ENCODE measurements around the gene PIP5K1C. TPM values are rescaled to one million over a fixed set of nuclear protein-coding genes. Genes with fewer than 3 reads are reported as not detected.

Gene PIP5K1C
- total RNA-seq, 120 experiments from 2014 or later: 52.4 to 207 (median 126) TPM

Other genes with a start within 250 kb of the PIP5K1C start
- gene SMIM24, start 219.9 kb downstream of the PIP5K1C start, total RNA-seq: 10 to 100 TPM in 4 of 120 experiments, 1 to 10 TPM in 112, under 1 TPM in 3, not detected in 1; 0.80 to 14.7 (median 4.2) TPM
- 1 to 10 TPM in 2 of 120 experiments, not detected in 118; 1.4 to 1.6 TPM for gene SMIM44, start 217.0 kb downstream of the PIP5K1C start, total RNA-seq
- gene DOHH, start 199.8 kb downstream of the PIP5K1C start, total RNA-seq: 10 to 100 TPM; 16.9 to 48.4 (median 26.1) TPM
- gene FZR1, start 194.2 kb downstream of the PIP5K1C start, total RNA-seq: 10 to 100 TPM; 46.4 to 99.1 (median 71.7) TPM
- 10 to 100 TPM in 3 of 120 experiments, 1 to 10 TPM in 117; 1.0 to 11.2 (median 4.6) TPM for gene TEKTIP1, start 161.3 kb downstream of the PIP5K1C start, total RNA-seq
- gene MFSD12, start 142.9 kb downstream of the PIP5K1C start, total RNA-seq: 100 to 1,000 TPM in 14 of 120 experiments, 10 to 100 TPM in 106; 54.9 to 119 (median 77.6) TPM
- 10 to 100 TPM; 10.1 to 58.3 (median 26.2) TPM for gene HMG20B, start 127.5 kb downstream of the PIP5K1C start, total RNA-seq
- gene GIPC3, start 115.0 kb downstream of the PIP5K1C start, total RNA-seq: 1 to 10 TPM in 27 of 120 experiments, under 1 TPM in 93; 0.13 to 1.7 (median 0.63) TPM
- gene TBXA2R, start 93.6 kb downstream of the PIP5K1C start, total RNA-seq: 1 to 10 TPM in 80 of 120 experiments, under 1 TPM in 40; 0.36 to 2.7 (median 1.4) TPM
- 10 to 100 TPM; 18.8 to 43.6 (median 24.6) TPM for gene CACTIN, start 73.7 kb downstream of the PIP5K1C start, total RNA-seq
- 1 to 10 TPM in 12 of 120 experiments, under 1 TPM in 19, not detected in 89; 0.14 to 4.5 (median 0.81) TPM for gene TJP3, start 7.9 kb upstream of the PIP5K1C start, total RNA-seq
- gene APBA3, start 61.2 kb upstream of the PIP5K1C start, total RNA-seq: 10 to 100 TPM; 12.2 to 49.7 (median 26.9) TPM
- gene MRPL54, start 62.2 kb upstream of the PIP5K1C start, total RNA-seq: 10 to 100 TPM; 21.6 to 65.1 (median 45.6) TPM
- 1 to 10 TPM in 5 of 120 experiments, under 1 TPM in 30, not detected in 85; 0.16 to 2.6 (median 0.31) TPM for gene RAX2, start 71.8 kb upstream of the PIP5K1C start, total RNA-seq
- 10 to 100 TPM; 16.3 to 77.5 (median 53.2) TPM for gene MATK, start 85.9 kb upstream of the PIP5K1C start, total RNA-seq
- 10 to 100 TPM; 10.4 to 56.0 (median 28.2) TPM for gene ZFR2, start 168.6 kb upstream of the PIP5K1C start, total RNA-seq
- 100 to 1,000 TPM in 114 of 120 experiments, 10 to 100 TPM in 6; 54.5 to 223 (median 149) TPM for gene ATCAY, start 180.2 kb upstream of the PIP5K1C start, total RNA-seq
- gene NMRK2, start 232.6 kb upstream of the PIP5K1C start, total RNA-seq: 1 to 10 TPM in 2 of 120 experiments, under 1 TPM in 9, not detected in 109; 0.36 to 1.5 (median 0.75) TPM